ENCODE results near the gene SDHB.

The SDHB gene

GRCh38 chr1:17070163-17070525 lies 16.3 kb upstream of the SDHB start:
- no peak for TF ChIP-seq CTCF (IDR thresholded peaks at IDR 0.05; ENCODE audit: low read depth, low read length)
- H3K9me3 ChIP-seq, result no peaks in the 10 kb centered on the region
- H3K4me3 ChIP-seq (ENCODE audit: low read depth, low read length), result no peak overlapping the region
- H3K4me1 ChIP-seq, result no peaks in the 10 kb centered on the region
- DNase-seq, result no peak
- H3K36me3 ChIP-seq, result no peaks in the 10 kb centered on the region
- no peaks in the 10 kb centered on the region for H3K27me3 ChIP-seq

- Histone ChIP-seq H3K36me3 (no peaks in the 10 kb centered on the region), H3K4me3 (ENCODE audit: low read depth, low read length) (no peak overlapping the region), H3K27me3 (no peaks in the 10 kb centered on the region), H3K9me3 (no peaks in the 10 kb centered on the region), H3K4me1 (no peaks in the 10 kb centered on the region)
- no peak for DNase-seq
- TF ChIP-seq CTCF (IDR thresholded peaks at IDR 0.05; ENCODE audit: low read depth, low read length), result no peak
Measured at GRCh38 chr1:17069452-17070162, 15.8 kb upstream of the SDHB start.

GRCh38 chr1:17068789-17069188 lies 15.0 kb upstream of the SDHB start:
- Histone ChIP-seq H3K9me3 (no peaks in the 10 kb centered on the region), H3K36me3 (no peaks in the 10 kb centered on the region), H3K27me3 (no peaks in the 10 kb centered on the region), H3K4me1 (no peaks in the 10 kb centered on the region), H3K4me3 (ENCODE audit: low read depth, low read length) (no peak overlapping the region)
- no peak for TF ChIP-seq CTCF (IDR thresholded peaks at IDR 0.05; ENCODE audit: low read depth, low read length)
- DNase-seq, result no peak

- no peaks in the 10 kb centered on the region for H3K27me3 ChIP-seq
Measured at GRCh38 chr1:17067465-17068240, 13.8 kb upstream of the SDHB start.

GRCh38 chr1:17067069-17067426 lies 13.2 kb upstream of the SDHB start:
- no peaks in the 10 kb centered on the region for H3K9me3 ChIP-seq
- H3K4me3 ChIP-seq (ENCODE audit: low read depth, low read length), result no peak overlapping the region
- no peaks in the 10 kb centered on the region for H3K4me1 ChIP-seq
- no peaks in the 10 kb centered on the region for H3K36me3 ChIP-seq
- DNase-seq, result no peak
- no peaks in the 10 kb centered on the region for H3K27me3 ChIP-seq
- no peak for TF ChIP-seq CTCF (IDR thresholded peaks at IDR 0.05; ENCODE audit: low read depth, low read length)

More at GRCh38 chr1:17067465-17068240, 13.8 kb upstream of the SDHB start:
- H3K4me3 ChIP-seq (ENCODE audit: low read depth, low read length), result no peak overlapping the region
- no peak for TF ChIP-seq CTCF (IDR thresholded peaks at IDR 0.05; ENCODE audit: low read depth, low read length)
- no peaks in the 10 kb centered on the region for H3K9me3 ChIP-seq
- H3K36me3 ChIP-seq, result no peaks in the 10 kb centered on the region
- DNase-seq, result no peak
- no peaks in the 10 kb centered on the region for H3K4me1 ChIP-seq

Measured in BE2C (cell line).